Activated CD4-positive, alpha-beta T cell treated with anti-CD3 and anti-CD28 coated beads, Interleukin-2, Interleukin-4, amounts not matched to agents 100 ng/mL and 50 ng/mL, durations not matched to agents 16 hours and 8 hours (primary cell): ENCODE measurements around the gene PAFAH2.
A peak's percentile ranks its signal among the peaks of the same experiment; 100 is the strongest.

ENCODE experiments used
- DNase-seq: peaks from one replicate; pipeline ENCODE4 v3.0.0-alpha.2; 2020; ENCODE audit warnings: low spot score

PAFAH2 gene

DNA sequence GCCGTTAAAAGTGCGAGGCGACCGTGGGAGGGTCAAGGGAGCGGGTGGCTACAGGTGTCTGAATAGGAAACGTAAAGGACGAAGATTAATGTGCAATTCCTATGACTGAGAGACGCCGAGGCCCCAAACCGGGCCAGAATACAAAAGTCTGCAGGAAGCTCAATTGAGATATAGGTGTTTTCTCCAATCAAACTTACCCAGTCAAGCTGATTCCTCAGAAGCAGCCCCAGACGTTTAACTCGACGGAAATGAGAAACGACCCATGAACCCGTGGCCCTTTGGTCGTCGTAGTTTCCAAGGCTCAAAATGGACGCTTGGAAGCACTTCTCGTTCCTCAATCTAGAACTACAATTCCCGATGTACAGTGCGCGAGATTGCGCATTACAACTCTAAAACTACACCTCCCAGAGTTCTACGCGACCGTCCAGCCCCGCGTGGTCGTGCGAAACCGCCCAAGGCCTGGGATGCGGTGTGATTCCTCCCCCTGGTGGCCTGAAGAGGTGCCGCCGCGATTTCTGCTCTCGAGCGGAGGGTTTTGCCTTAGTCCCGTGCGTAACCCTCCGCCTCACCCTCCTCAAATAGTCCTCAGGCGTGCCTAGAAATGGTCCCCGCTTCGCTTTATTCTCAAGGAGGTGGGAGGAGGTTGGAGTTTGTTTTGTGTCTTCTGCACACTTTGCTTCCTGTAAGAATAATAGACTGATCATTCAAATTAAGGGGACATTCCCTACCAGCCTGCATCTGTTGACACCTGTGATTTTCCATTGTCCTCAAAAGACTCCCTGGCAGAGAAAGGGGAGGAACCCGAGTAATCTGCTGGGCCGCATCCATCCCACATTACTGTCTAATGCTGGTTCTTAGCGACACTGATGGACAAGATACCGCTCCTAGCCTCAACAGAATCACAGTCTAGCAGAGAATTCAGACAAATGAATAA lies at the start of gene PAFAH2:
PAFAH2 (minus strand) TSS at position 236 of the 934 bp plus-strand sequence. CDS start 7,247 bp downstream, outside the sequence.
- DNase-seq: peak; percentile 98

DNA sequence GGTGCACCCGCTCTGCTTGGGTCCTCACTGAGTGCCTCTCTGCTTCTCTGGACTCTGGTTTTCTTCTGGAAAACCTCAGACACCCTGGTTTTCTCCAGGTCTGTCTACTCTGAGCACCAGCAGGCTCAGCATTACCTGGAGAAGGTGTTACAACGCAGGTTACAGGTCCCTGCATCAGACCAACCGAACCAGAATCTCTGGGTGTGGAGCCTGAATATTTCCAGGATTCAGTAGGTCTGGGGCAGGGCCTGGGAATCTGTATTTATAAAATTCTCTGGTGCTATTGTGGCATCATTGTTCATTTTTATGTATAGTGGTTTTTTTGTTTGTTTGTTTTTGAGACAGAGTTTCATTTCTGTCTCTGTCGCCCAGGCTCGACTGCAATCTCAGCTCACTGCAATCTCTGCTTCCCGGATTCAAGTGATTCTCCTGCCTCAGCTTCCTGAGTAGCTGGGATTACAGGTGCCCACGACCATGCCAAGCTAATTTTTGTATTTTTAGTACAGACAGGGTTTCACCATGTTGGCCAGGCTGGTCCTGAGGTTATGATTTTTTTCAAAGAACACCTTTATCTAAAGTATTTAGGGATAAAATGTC lies 49.5 kb upstream of the PAFAH2 start:
- no peak for DNase-seq

GRCh38 chr1:26046246-26047095 lies 48.6 kb upstream of the PAFAH2 start:
- no peak for DNase-seq

DNA sequence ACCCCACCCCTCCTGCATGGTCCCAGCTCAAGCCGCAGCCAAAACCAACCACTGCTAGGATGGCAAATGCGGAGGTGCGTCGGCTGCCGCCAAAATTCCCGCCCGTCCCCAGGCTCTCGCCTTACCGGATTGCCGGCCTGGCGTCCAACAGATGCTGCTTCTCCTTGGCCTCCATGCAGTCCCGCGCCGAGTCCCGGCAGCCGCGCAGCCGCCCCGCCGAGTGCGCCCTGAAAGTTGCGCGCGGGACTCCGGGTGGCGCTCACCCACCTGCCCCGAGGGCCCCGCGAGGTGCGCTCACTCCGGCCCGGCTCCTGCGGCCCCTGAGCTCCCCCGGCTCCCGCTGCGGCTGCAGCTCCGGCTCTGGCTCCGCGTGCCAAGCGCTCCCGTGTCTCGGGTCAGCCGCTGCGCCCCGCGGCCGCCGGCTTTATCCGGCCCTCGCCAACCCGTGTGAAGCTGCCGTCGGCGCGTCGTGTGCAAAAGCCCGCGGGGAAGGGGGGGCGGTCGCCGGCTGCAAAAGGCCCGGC lies 47.9 kb upstream of the PAFAH2 start, which contains the start of gene SLC30A2:
SLC30A2 (minus strand) TSS at position 397 of the 524 bp plus-strand sequence; CDS start at position 175, 222 bp downstream.
- DNase-seq: no peak

DNA sequence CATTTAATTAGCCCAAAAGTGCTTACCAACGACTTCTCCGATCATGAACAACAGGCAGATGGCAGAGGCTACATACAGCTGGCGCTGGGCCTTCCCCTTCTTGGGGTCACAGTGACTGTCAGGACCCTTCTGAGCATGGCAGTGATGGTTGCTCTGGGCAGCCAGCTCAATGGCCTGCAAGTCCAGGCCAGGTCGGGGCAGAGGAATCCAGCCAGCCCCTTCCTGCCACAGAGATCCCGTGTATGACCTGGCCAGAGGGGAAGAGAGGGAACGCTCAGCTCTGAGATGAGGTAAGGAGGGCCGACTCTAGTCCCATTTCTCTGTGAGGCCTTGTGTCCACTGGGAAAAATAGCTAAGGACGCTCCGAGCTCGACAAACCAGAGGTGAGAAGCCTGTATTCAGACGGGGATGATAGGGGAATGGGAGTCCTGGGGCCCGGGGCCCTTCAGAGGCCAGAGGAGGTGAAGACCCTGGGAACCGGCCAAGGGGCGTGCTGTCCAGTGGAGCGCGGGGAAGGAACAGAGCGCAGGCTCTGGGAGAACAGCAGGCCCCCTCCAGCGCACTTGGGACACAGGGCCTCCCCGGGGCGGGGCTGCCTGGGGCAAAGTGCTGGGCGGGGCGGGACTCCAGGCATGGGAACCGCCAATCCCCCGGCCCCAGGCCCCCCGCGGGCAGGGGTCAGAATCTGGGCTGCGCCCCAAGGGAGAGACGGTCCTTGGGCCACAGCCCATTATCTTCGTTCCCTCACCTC lies 47.3 kb upstream of the PAFAH2 start:
- DNase-seq: no peak

DNA sequence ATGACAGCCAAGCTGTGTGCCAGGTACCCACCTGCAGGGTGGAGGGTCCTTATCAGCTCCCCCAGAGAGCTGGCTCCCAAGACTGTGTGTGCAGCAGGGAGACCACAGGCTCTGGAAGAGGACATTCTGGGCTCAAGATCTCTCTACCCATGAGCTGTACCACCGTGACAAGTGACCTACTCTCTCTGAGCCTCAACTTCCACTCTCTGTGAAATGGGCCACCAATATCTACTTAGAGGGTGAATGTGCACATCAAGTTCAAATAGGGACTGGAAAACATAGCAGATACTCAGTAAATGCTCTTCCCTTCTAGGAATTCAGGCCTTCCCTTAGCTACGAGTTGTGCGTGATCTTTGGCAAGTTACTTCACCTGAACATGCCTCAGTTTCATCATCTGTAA lies 46.6 kb upstream of the PAFAH2 start:
- no peak for DNase-seq

GRCh38 chr1:26043765-26044164 lies 45.9 kb upstream of the PAFAH2 start:
- DNase-seq: no peak

DNA sequence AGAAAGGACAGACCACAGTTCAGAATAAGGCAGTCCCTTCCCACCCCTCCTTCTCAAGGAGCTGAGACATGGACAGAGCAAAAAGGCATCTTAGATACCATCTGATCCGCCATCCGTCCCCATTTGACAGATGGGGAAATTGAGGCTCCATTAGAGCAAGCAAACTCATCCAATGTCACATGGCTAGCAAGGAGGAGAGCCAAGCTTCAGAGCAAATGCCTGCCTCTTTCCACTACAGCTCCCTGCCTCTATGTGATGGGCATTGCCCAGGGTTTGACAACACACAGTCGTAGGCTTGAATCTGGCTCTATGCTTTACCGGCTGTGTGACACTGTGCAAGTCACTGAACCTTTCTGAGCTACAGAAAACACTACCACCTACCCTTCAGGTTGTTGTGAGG lies 44.1 kb upstream of the PAFAH2 start:
- DNase-seq: no peak

DNA sequence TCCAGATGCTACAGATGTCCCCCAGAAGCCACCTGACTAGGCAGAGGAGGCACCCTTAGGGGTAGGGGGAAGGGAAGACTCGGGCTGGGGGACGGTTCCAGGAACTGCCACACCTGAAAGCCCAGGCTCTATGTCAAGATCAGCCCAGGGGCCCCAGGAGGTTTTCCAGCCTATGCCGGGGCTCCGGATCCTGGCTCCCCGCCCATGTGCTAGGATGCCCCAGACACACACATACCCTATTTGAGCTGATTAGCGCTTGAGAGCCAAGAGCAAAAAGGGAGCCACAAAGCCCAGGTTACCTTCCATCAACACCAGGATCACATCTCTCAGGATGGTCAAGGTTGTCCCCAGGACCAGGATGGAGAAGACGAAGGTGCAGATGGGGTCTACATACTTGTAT lies 43.5 kb upstream of the PAFAH2 start:
- no peak for DNase-seq

DNA sequence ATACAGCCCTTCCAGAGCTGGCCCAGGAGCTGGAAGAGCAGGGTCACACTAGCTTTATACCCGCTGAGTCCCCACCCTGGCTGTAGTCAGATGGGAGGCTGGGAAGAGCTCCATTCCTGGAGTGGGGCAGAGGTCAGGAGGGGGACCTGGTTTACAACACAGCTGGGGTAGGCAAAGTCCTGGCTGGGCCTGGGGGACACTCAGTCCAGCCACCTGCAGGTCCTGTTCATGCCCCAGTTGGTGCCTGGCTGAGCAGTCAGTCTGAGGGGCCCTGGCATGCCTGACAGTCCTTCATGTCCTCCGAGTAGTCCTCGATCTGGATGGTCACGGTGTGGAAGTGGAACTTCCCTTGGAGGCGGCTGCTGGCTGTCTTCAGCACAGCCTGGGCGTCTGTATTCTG lies 41.0 kb upstream of the PAFAH2 start:
- DNase-seq: no peak

DNA sequence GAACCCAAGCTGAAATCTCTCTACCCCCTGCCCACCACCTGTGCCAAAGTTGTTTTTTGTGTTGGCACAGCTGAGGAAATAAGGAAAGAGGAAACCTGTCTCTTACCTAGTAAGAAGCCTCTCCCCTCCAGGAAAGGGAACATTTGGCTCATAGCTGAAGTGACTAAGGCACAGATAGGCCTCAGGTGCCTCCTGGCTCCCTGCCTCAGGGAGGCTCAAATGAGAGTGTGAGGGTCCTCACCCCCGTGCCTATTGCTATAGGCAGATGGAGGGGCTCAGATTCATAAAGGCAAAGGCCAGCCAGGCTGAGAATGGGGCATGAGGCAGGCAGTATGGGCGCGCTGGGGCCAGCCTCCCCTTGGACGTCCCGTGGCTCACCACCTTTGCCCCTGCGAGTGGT lies 40.6 kb upstream of the PAFAH2 start:
- no peak for DNase-seq

DNA sequence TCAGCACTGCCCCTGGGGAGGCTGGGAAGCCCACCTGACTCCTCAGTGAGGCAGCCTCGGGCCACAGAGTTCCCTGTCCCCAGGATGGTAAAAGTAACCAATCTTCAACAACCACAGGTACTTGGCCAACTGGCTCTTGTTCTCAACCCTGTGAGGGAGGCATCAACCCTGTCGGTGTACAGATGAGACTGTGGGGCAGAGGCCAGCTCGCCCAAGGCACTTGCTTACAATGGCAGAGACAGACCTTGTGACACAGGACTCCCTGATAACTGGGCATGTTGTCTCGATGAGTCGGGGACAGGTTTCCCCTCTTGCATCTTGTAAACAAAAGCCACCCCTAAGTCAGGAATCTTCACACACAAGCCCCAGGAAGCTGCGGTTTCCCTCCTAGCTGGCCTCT lies 40.0 kb upstream of the PAFAH2 start:
- no peak for DNase-seq

GRCh38 chr1:26036756-26037281 lies 39.0 kb upstream of the PAFAH2 start:
- no peak for DNase-seq

DNA sequence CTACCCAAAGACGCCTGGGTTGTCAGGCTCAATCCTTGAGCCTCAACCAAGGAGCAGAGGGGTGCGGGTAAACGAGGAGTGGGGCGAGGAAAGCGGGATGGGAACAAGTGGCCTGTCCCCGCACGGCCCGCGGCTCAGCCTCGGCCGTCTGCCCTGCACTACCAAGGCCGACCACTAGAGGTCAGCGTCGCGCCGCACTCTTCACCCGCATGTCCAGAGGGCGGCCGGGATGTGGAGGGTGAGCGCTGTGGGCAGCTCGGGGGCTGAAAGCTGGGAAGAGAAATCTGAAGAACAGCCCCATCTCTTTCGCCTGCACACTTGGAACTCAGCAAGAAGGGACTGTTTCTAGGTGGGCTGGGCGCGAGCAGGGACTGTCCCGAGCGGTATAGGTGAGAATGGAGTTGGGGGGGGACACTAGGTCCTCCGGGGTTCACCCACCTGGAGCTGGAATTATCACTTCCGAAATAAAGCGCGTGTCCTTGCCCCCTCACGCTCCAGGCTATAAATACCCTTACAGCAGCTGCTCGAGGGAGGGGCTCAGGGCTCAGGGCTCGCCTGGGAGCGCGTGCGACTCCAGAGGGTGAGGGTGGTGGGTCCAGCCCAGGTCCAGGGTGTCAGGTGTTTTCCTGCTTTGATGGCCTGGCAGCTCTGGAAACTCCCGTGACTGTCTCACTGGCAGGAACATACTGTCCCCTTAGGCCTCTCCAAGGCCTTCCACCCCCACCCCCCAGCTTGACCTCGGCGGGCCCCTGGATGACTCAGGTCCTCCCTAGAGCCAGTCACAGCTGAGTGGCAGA lies 38.3 kb upstream of the PAFAH2 start:
- peak; percentile 74 for DNase-seq

- peak; percentile 92 for DNase-seq
Measured at GRCh38 chr1:26035203-26035958, 37.5 kb upstream of the PAFAH2 start.

DNA sequence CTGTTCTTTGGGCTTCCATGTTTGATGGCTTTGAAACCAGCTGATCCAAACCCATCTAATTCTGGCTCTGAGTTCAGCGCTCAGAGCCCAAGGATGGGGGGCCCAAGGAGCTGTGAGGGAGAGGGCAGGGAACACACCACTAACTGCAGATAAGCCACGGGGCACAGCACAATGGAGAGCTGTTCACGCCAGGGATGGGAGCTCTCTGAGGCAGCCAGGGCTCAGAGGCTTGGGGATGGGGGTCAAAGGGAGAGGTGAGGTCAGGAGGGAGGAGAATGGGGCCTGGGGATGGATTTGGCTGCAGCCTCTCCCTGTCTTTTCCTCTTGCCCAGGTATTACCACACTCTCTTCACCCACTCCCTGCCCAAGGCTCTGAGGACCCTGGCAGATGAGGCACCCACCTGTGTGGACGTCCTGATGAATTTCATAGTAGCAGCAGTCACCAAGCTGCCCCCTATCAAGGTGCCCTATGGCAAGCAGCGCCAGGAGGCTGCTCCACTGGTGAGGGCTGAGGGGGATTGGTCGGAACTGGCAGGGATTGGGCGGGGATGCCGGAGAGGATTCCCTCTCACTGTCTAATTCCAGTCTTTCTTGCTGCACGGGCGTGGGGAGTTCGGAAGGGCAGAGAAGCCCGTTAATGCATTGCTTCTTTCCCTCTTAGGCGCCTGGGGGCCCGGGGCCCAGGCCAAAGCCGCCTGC lies 36.8 kb upstream of the PAFAH2 start:
- DNase-seq: no peak

DNA sequence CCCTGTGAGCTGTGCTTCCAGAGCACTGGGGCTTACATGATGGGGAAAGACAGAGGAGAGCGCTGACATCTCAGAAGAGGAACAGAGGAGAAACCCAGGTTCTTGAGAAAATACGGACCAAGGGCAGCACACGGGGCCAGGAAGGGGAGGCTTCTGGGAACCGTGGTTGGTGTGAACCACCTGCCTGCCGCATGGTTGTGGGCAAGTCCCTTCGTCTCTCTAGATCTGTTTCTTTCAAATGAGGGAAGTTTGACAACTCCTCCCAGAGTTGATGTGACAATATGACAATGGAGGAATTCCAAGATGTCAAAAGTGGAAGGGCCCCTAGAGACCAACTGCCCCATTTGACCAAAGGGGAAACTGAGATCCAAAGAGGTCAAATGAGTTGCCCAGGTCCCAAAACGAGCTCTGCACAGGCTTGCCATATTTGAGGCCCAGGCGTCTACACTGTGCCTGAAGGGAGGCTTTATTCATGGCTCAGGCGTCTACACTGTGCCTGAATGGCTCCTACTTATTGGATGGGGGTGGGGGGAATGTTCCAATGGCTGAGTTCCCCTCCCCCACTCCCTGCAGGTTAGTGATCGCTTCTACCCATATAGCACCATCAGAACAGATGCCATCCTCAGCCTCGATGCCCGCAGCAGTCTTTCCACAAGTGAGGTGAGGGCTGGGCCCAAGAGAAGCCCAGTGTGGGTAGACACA lies 34.9 kb upstream of the PAFAH2 start:
- no peak for DNase-seq

DNA sequence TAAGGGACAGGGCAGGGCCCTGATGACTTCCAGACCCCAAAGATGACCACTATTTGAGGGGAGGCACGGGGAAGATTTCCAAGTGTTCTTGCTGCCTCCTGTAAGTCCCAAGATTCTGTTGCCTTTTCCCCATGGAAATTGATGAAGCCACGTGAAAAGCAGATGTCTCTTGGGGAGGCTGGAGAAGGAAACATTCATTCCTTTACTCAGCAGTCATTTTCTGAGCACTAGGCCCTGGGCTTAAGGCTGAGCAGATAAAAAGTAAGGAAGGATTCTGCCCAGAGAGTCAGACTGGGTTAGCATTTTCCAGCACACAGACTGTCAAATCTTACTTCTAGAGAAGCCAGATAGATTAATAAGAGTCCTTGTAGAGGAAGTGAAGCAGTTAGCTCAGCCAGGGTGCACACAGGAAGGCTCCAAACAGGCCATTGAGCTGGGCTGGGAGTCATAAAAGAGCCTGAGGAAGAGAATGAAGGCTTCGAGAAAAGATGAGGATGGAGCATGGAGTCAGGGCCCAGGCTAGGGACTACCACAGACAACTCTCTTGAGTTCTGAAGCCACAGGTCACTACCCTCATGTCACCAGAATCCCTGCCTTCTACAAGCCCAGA lies 33.9 kb upstream of the PAFAH2 start:
- no peak for DNase-seq
